GM12892 (cell line): Measurements from ENCODE around the gene TNFRSF4.

Experiments used
- POLR2A ChIP-seq: IDR thresholded peaks from 2 replicates; pipeline ENCODE4 v1.6.1; 2011; ENCODE audit warnings: low read depth, low read length, control low read depth
- POLR2AphosphoS5 ChIP-seq: IDR thresholded peaks from 2 replicates; pipeline ENCODE4 v1.6.1; 2011; ENCODE audit warnings: low read depth, low read length, control low read depth
- TAF1 ChIP-seq: IDR thresholded peaks from 2 replicates; pipeline ENCODE4 v1.6.1; 2011; ENCODE audit warnings: low read depth, mild to moderate bottlenecking, control low read depth, low read length, borderline replicate concordance

- no peak for TF ChIP-seq POLR2A
- TF ChIP-seq POLR2AphosphoS5 = no peak
- no peak for TF ChIP-seq TAF1
These were observed 16.9 kb upstream of the TNFRSF4 start for GRCh38 chr1:1230656-1231399.
